H1 (cell line): ENCODE measurements around the gene ACHE. TPM values are rescaled to one million over a fixed set of nuclear protein-coding genes. Genes with fewer than 3 reads are reported as not detected.

Source experiments
- CTCF ChIA-PET: fragments of 300-600 bp; sonication (Branson Sonifier 250); formaldehyde crosslinking; loops from one replicate; lab custom pipeline; 2021; ENCODE audit not compliant: partially characterized antibody; lab: Charles Lee
- POLR2A ChIA-PET: fragments of 300-600 bp; sonication (Branson Sonifier 250); formaldehyde crosslinking; loops from one replicate; lab custom pipeline; 2021; ENCODE audit warnings: inconsistent platforms; ENCODE audit not compliant: partially characterized antibody; lab: Charles Lee
- DNase-seq, 2 experiments: peaks; one replicate each; pipeline versions ENCODE4 v3.0.0 to v3.0.0-alpha.2; 2010 to 2022; ENCODE audit warnings: low spot score in 2 of 2, low read depth in 1 of 2, mixed read lengths in 1 of 2
- FAIRE-seq: peaks from 2 replicates; lab custom pipeline; 2011; peaks lifted over from hg19 to GRCh38; lab: Jason Lieb, UNC
- H2AFZ ChIP-seq: 2 replicates; pipeline ENCODE4 v1.8.1; 2012; ENCODE audit warnings: low read length, inconsistent platforms
- H2AK5ac ChIP-seq: 2 replicates; pipeline ENCODE4 v1.6.1; 2013; ENCODE audit warnings: low read depth, low read length
- H2BK120ac ChIP-seq: replicated peaks from 2 replicates; pipeline ENCODE3; 2013; ENCODE audit warnings: low read depth, low read length, inconsistent platforms
- H2BK12ac ChIP-seq: 2 replicates; pipeline ENCODE4 v1.6.1; 2013; ENCODE audit warnings: low read depth, low read length
- H2BK15ac ChIP-seq: 2 replicates; pipeline ENCODE4 v1.6.1; 2013; ENCODE audit warnings: low read length
- H2BK20ac ChIP-seq: 2 replicates; pipeline ENCODE4 v1.6.1; 2013; ENCODE audit warnings: low read length
- H2BK5ac ChIP-seq: 2 replicates; pipeline ENCODE4 v1.6.1; 2013; ENCODE audit warnings: low read depth, low read length
- H3K14ac ChIP-seq: 2 replicates; pipeline ENCODE4 v1.6.1; 2013; ENCODE audit warnings: inconsistent platforms; ENCODE audit not compliant: insufficient read length
- H3K18ac ChIP-seq: 2 replicates; pipeline ENCODE4 v1.6.1; 2013; ENCODE audit warnings: low read length; ENCODE audit errors: extremely low read depth
- H3K23ac ChIP-seq: 2 replicates; pipeline ENCODE4 v1.6.1; 2013; ENCODE audit warnings: inconsistent platforms; ENCODE audit not compliant: insufficient read length
- H3K23me2 ChIP-seq: 2 replicates; pipeline ENCODE4 v1.6.1; 2013; ENCODE audit warnings: low read depth, low read length
- H3K27ac ChIP-seq: 2 replicates; pipeline ENCODE4 v1.6.1; 2011; ENCODE audit warnings: low read depth, low read length, inconsistent platforms
- H3K27me3 ChIP-seq, 4 experiments: replicated peaks in 1 of 4; 1 replicate in 1 of 4; 2 replicates in 3 of 4; pipeline versions ENCODE4 v1.6.1 to v1.8.1; 2011 to 2013; ENCODE audit warnings: low read length in 3 of 4, mild to moderate bottlenecking in 3 of 4, inconsistent platforms in 2 of 4, mixed read lengths in 2 of 4, moderate library complexity in 1 of 4; ENCODE audit not compliant: control insufficient read depth in 3 of 4, insufficient read depth in 3 of 4; ENCODE audit errors: extremely low read depth in 1 of 4
- H3K36me3 ChIP-seq, 4 experiments: 2 replicates each; pipeline versions ENCODE4 v1.6.1 to v1.8.1; 2011 to 2013; ENCODE audit warnings: mild to moderate bottlenecking in 4 of 4, low read length in 3 of 4, moderate library complexity in 2 of 4, control low read depth in 1 of 4, inconsistent platforms in 1 of 4; ENCODE audit not compliant: insufficient read depth in 4 of 4, control insufficient read depth in 2 of 4
- H3K4ac ChIP-seq: replicated peaks from 2 replicates; pipeline ENCODE3; 2013; ENCODE audit warnings: low read length, low read depth, mixed read lengths, inconsistent platforms; ENCODE audit not compliant: insufficient read length
- H3K4me1 ChIP-seq, 4 experiments: replicated peaks in 1 of 4; 1 replicate in 1 of 4; 2 replicates in 3 of 4; pipeline versions ENCODE4 v1.6.1 to v1.8.1; 2011 to 2013; ENCODE audit warnings: low read length in 3 of 4, inconsistent platforms in 2 of 4, mixed read lengths in 1 of 4; ENCODE audit not compliant: insufficient read depth in 4 of 4, control insufficient read depth in 3 of 4
- H3K4me2 ChIP-seq, 2 experiments: 2 replicates each; pipeline versions ENCODE4 v1.6.1 to v1.8.1; 2011 to 2013; ENCODE audit warnings: low read depth in 2 of 2, low read length in 2 of 2, control low read depth in 1 of 2, inconsistent platforms in 1 of 2, mild to moderate bottlenecking in 1 of 2; ENCODE audit not compliant: insufficient read depth in 1 of 2
- H3K4me3 ChIP-seq, 4 experiments: fragments of 200-600, 300-600 bp in 1 of 4; sonication (generic), shearing (Covaris generic), sonication (Bioruptor Twin) in 1 of 4; 2 replicates each; pipeline versions ENCODE4 v1.5.1 to v1.8.1; 2011 to 2016; ENCODE audit warnings: low read length in 4 of 4, low read depth in 3 of 4, control low read depth in 2 of 4, inconsistent platforms in 2 of 4, mild to moderate bottlenecking in 2 of 4, mixed read lengths in 1 of 4, moderate library complexity in 1 of 4; ENCODE audit not compliant: insufficient read depth in 2 of 4; ENCODE audit errors: extremely low read depth in 1 of 4
- H3K56ac ChIP-seq: replicated peaks from 2 replicates; pipeline ENCODE3; 2013; ENCODE audit warnings: low read depth, mild to moderate bottlenecking, mixed read lengths, low read length, inconsistent platforms; ENCODE audit not compliant: insufficient read length
- H3K79me1 ChIP-seq: 2 replicates; pipeline ENCODE4 v1.6.1; 2013; ENCODE audit warnings: low read depth, low read length, control low read depth
- H3K79me2 ChIP-seq, 2 experiments: 2 replicates each; pipeline versions ENCODE4 v1.6.1 to v1.8.1; 2012 to 2013; ENCODE audit warnings: low read length in 2 of 2, mild to moderate bottlenecking in 2 of 2, inconsistent platforms in 1 of 2; ENCODE audit not compliant: insufficient read depth in 2 of 2, control insufficient read depth in 1 of 2
- H3K9ac ChIP-seq, 4 experiments: replicated peaks in 1 of 4; 1 replicate in 1 of 4; 2 replicates in 3 of 4; pipeline versions ENCODE4 v1.6.1 to v1.8.1; 2011 to 2013; ENCODE audit warnings: low read depth in 3 of 4, low read length in 3 of 4, control low read depth in 2 of 4, mild to moderate bottlenecking in 2 of 4, moderate library complexity in 2 of 4, inconsistent platforms in 1 of 4; ENCODE audit errors: extremely low read depth in 1 of 4
- H3K9me3 ChIP-seq, 2 experiments: 2 replicates each; pipeline versions ENCODE4 v1.6.1 to v1.8.1; 2012 to 2013; ENCODE audit warnings: mild to moderate bottlenecking in 2 of 2, moderate library complexity in 2 of 2, control low read depth in 1 of 2, inconsistent platforms in 1 of 2, low read depth in 1 of 2, low read length in 1 of 2, mixed read lengths in 1 of 2; ENCODE audit not compliant: insufficient read depth in 2 of 2
- H4K20me1 ChIP-seq, 2 experiments: replicated peaks in 1 of 2; 2 replicates each; pipeline versions ENCODE3 to v1.8.1; 2011 to 2013; ENCODE audit warnings: inconsistent platforms in 2 of 2, low read length in 2 of 2, mild to moderate bottlenecking in 1 of 2; ENCODE audit not compliant: insufficient read depth in 2 of 2, control insufficient read depth in 1 of 2
- H4K5ac ChIP-seq: 2 replicates; pipeline ENCODE4 v1.6.1; 2013; ENCODE audit warnings: low read length, low read depth, mixed read lengths, inconsistent platforms; ENCODE audit not compliant: insufficient read length
- H4K8ac ChIP-seq: 2 replicates; pipeline ENCODE4 v1.8.0; 2013; ENCODE audit warnings: mild to moderate bottlenecking, moderate library complexity, low read length, inconsistent platforms; ENCODE audit not compliant: insufficient read depth; ENCODE audit errors: extremely low read depth
- H4K91ac ChIP-seq: replicated peaks from 2 replicates; pipeline ENCODE3; 2013; ENCODE audit warnings: low read length, mixed read lengths, inconsistent platforms; ENCODE audit not compliant: insufficient read length
- CEBPB ChIP-seq: IDR thresholded peaks from 2 replicates; pipeline ENCODE4 v1.6.1; 2012; ENCODE audit warnings: low read depth, low read length
- HDAC2 ChIP-seq, 2 experiments: fragments of 300-600 bp in 1 of 2; sonication (generic) in 1 of 2; IDR thresholded peaks; 2 replicates each; pipeline ENCODE4 v1.6.1; 2011 to 2012; ENCODE audit warnings: low read depth in 2 of 2, low read length in 2 of 2, mild to moderate bottlenecking in 2 of 2, moderate library complexity in 2 of 2, borderline replicate concordance in 1 of 2, inconsistent platforms in 1 of 2
- KDM4A ChIP-seq: IDR thresholded peaks from one replicate; pipeline ENCODE4 v1.7.1; 2012; ENCODE audit warnings: low read depth, mild to moderate bottlenecking, moderate library complexity, low read length, inconsistent platforms; ENCODE audit not compliant: severe bottlenecking
- MAFK ChIP-seq: IDR thresholded peaks from 2 replicates; pipeline ENCODE4 v1.6.1; 2012; ENCODE audit warnings: low read depth, mild to moderate bottlenecking, improper control_type of control experiment, low read length
- POLR2A ChIP-seq, 2 experiments: IDR thresholded peaks; 1 replicate in 1 of 2; 2 replicates in 1 of 2; pipeline ENCODE4 v1.6.1; 2011; ENCODE audit warnings: low read depth in 2 of 2, low read length in 2 of 2, mild to moderate bottlenecking in 2 of 2; ENCODE audit errors: control extremely low read depth in 1 of 2
- SIN3A ChIP-seq, 2 experiments: IDR thresholded peaks in 1 of 2; conservative IDR thresholded peaks in 1 of 2; 2 replicates each; pipeline ENCODE4 v1.6.1; 2011 to 2012; ENCODE audit warnings: low read length in 2 of 2, improper control_type of control experiment in 1 of 2, low read depth in 1 of 2, mild to moderate bottlenecking in 1 of 2
- SP1 ChIP-seq: IDR thresholded peaks from 2 replicates; pipeline ENCODE4 v1.6.1; 2011; ENCODE audit warnings: low read depth, low read length
- WGBS, 2 experiments: shearing (Covaris generic) in 1 of 2; methylation state at CpG; one replicate each; pipeline versions ENCODE4 v1.1.6 to v1.1.7; 2013 to 2015; ENCODE audit warnings: low lambda C conversion rate in 2 of 2, mixed read lengths in 2 of 2, inconsistent platforms in 1 of 2, low coverage in 1 of 2, missing lambda C conversion rate in 1 of 2; ENCODE audit not compliant: insufficient replicate concordance in 2 of 2, insufficient coverage in 1 of 2, insufficient read length in 1 of 2; ENCODE audit errors: extremely low coverage in 1 of 2, missing lambda C conversion rate in 1 of 2; 5-methylcytosine and 5-hydroxymethylcytosine counted together
- polyA plus RNA-seq, 7 experiments: library from polyadenylated mRNA; depleted of rRNA in 3 of 7; stranded (reverse) in 5 of 7; unstranded in 2 of 7; fragments of >200 nt in 5 of 7; fragments of 200-250 nt in 2 of 7; gene quantifications; 1 replicate in 5 of 7; 2 replicates in 1 of 7; 4 replicates in 1 of 7; pipeline versions ENCODE4 v1.2.1 to v1.2.3, GENCODE V29; 2011 to 2013; ENCODE audit warnings: missing spikeins in 2 of 7, mixed read lengths in 2 of 7
- total RNA-seq: library from RNA; stranded (reverse); fragmentation: NEBNext Ultra II Directional; extraction: Animal tissue kit (Norgen Biotek cat#: 25700); gene quantifications from 2 replicates; pipeline ENCODE4 v1.2.1, GENCODE V29; 2021

Gene ACHE
- total and polyA plus RNA-seq, 2 of the 8 experiments (the other 6 are each of a cell fraction or from before 2014, with no cell fraction given): 1.4 to 4.3 TPM

DNA sequence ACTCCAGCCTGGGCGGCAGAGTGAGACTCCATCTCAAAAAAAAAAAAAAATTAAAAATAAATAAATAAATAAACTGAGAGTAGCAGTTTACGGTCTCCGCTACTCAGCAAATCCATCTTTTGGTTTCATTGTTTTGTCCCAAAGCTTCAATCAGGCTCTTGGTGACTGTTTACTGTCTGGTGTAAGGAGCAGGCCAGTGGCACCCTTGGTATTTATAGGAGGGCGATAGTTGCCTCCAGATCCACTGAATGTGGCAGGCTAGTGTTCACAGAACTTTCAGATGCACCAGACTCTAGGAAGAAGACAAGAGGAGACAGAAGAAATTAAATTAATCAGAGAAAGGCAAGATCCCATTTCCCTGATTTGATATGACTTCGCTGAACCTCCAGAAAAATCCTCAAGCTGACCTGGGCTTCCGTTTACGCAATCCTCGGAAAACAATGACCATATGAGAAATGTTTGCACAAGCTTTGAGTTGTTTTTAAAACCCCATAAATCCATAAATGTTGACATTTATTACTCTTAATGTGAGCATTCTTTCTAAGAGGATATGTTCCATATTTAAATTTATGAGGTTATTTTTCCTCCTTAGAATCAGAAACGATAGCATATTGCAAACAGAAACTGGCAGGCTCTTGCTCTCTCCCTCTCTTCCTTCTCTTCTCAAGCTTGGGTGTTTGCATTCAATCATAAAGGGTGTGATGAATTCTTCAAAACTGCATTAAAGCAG lies 46.5 kb upstream of the ACHE start:
- Histone ChIP-seq H3K23ac (no peak overlapping the region), H3K4ac (no peak overlapping the region), H3K79me2 (no peaks in the 10 kb centered on the region), H2BK120ac (peak overlapping the region; percentile 48), H2BK15ac (no peak overlapping the region), H3K9me3 (peaks cover 2 to 4% of the 10 kb centered on the region in 2 experiments; a peak in 2 of 4 replicates), H2BK12ac (no peak overlapping the region), H2BK20ac (0 out of 2 replicates have a peak overlapping the region, but pooled peaks have one; percentile 82), H2AFZ (no peak overlapping the region), H3K14ac (no peak overlapping the region), H4K5ac (no peak overlapping the region), H3K4me1 (peaks cover 0 to 6% (median 4%) of the 10 kb centered on the region in 4 experiments; a peak in 3 of 7 replicates), H3K4me2 (no peak overlapping the region), H3K56ac (no peak overlapping the region), H4K91ac (peak overlapping the region; percentile 38), H3K36me3 (no peaks in the 10 kb centered on the region), H2AK5ac (no peak overlapping the region), H3K4me3 (no peak overlapping the region), H3K27ac (no peak overlapping the region), H3K18ac (no peak overlapping the region; the same call in 1 of the 2 replicates), H3K23me2 (peaks cover 2% of the 10 kb centered on the region; the same call in 1 of the 2 replicates), H3K9ac (no peak overlapping the region), H4K20me1 (no peaks in the 10 kb centered on the region), H4K8ac (no peak overlapping the region), H3K79me1 (no peaks in the 10 kb centered on the region), H3K27me3 (no peaks in the 10 kb centered on the region), H2BK5ac (no peak overlapping the region)
- TF ChIP-seq MAFK (no peak), SIN3A (conservative IDR thresholded peaks at IDR 0.05 in 1 of 2, IDR thresholded peaks at IDR 0.05 in 1 of 2; ENCODE audit: low read depth in 1 of 2, low read length in 2 of 2) (no peak), SP1 (no peak), CEBPB (peak; percentile 63; the same call in 1 of the 2 replicates), POLR2A (IDR thresholded peaks at IDR 0.05; ENCODE audit: control extremely low read depth in 1 of 2, low read depth in 2 of 2, low read length in 2 of 2) (no peak), KDM4A (no peak), HDAC2 (IDR thresholded peaks at IDR 0.05; ENCODE audit: borderline replicate concordance in 1 of 2, low read depth in 2 of 2, low read length in 2 of 2) (no peak)
- WGBS, 2 experiments: 91% methylated on average over 9 of the region's 9 CpGs; no CpG with 5 or more reads in 1 of the 2 experiments
- FAIRE-seq (no peak), DNase-seq (no peak)
- ChIA-PET CTCF (interaction anchor here (0.6 to 1.4 kb wide), 2 partner anchors 30 to 77 kb away, joined by 3 to 4 read pairs; partner anchors contain the start of gene MUC17), POLR2A (interaction anchor here (1.8 kb wide), 1 partner anchor 9 kb away, joined by 5 read pairs; no protein-coding TSS in a partner anchor)
